IPS-NIHi7 (cell line): ENCODE results near the gene OPN1MW2.
"Not testable (repeated sequence)": the region's sequence is repeated elsewhere in the genome, so short reads cannot be mapped to it uniquely, and the experiment has no call there.

Experiments used
- DNase-seq: peaks from one replicate; pipeline ENCODE4 v3.0.0; 2012; ENCODE audit warnings: mixed read lengths; ENCODE audit errors: extremely low spot score

The OPN1MW2 gene

DNA sequence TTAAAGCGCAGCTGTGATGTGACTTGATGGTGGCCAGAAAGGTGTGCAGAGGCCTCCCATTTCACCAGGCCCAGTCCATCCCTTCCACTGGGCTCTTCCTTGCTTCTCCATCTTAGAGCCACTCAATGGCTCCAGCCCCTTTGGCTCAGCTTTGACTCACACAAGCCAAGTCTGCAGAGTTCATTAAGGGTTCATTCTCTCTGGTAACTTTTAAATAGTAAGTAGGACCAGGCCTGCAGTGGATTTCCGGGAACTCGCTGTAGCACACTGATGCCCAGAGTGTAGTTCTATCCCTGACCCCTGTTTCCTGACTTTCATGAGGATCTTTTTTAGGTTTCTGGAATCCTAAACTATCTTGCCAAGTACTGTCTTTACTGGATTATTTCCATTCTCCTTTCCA, 49.7 kb downstream of the OPN1MW2 start:
- not testable (repeated sequence) for DNase-seq
